SH-SY5Y (cell line): ENCODE results near the gene CHIT1.

Experiments
- GATA2 ChIP-seq: IDR thresholded peaks from 2 replicates; pipeline ENCODE4 v1.6.1; 2011; ENCODE audit warnings: mild to moderate bottlenecking, low read depth, low read length
- GATA3 ChIP-seq: IDR thresholded peaks from 2 replicates; pipeline ENCODE4 v1.6.1; 2011; ENCODE audit warnings: low read depth, mild to moderate bottlenecking, low read length, moderate library complexity

CHIT1 gene

DNA sequence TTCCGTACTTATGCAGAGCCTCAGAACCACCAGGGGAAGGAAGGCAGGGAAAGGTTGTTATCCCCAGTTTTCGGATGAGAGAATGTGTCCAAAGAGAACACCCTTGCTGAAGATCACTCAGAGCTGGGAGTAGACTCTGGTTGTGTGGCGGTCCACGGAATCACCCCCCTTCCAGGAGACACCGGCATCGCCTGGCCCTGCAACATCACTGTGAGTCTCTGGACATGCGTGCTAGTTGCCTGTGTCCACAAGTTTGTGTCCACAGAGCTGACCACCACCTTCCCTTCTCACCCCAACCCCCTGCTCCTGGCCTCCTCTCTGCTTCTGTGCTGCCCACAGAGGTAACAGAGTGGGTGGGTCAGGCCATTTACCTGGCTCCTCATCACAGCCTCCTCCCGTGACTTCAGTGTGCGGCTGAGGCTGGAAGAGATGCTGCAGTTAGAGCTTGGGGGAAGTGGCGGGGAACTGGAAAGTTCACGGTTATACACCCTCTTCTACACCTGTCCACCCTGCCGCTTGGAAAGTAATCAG lies 61.2 kb downstream of the CHIT1 start:
- no peak for TF ChIP-seq GATA2
- no peak for TF ChIP-seq GATA3

DNA sequence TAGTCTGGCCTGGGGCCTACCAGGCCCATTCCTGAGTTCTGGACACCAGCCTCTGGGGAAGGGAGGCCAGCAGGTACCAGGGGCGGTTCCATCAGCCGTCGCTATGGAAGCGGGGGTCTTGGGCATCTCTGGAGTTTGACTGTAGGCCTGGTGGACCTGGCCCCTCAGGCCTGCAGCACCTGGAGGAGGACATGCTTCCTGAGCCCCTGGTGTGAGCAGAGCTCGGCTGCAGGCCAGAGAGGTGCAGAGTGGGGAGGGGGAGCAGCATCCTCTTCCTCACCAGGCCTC lies 61.6 kb downstream of the CHIT1 start:
- no peak for TF ChIP-seq GATA2
- TF ChIP-seq GATA3, result no peak

DNA sequence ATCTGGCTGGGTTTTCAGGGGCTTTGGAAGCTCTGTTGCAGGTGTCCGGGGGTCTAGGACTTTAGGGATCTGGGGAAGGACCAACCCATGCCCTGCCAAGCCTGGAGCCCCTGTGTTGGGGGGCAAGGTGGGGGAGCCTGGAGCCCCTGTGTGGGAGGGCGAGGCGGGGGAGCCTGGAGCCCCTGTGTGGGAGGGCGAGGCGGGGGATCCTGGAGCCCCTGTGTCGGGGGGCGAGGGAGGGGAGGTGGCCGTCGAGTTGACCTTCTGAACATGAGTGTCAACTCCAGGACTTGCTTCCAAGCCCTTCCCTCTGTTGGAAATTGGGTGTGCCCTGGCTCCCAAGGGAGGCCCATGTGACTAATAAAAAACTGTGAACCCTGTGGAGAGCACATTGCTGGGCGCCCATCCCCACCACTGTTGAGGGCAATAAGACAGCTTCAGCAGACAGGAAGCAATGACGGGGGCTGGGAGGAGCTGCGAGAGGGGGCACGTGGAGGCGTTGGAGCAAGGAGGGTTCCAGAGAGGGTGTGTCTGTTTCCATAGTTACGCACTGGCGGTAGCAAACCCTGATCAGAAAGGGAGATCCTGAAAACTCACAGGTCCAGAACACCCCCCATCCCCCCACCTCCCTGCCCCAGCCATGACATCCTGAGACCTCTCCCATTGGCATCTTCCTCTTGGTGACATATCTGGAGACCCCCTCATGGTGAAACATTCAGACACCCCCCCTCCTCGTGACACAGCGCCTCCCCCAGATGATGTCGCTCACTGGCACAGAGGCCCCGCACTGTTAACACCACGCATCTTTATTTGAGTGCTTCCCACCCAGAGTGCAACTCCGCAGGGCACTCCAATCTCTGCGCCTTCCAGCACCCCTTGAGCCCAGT lies 62.2 kb downstream of the CHIT1 start:
- TF ChIP-seq GATA2 (no peak), GATA3 (no peak)

DNA sequence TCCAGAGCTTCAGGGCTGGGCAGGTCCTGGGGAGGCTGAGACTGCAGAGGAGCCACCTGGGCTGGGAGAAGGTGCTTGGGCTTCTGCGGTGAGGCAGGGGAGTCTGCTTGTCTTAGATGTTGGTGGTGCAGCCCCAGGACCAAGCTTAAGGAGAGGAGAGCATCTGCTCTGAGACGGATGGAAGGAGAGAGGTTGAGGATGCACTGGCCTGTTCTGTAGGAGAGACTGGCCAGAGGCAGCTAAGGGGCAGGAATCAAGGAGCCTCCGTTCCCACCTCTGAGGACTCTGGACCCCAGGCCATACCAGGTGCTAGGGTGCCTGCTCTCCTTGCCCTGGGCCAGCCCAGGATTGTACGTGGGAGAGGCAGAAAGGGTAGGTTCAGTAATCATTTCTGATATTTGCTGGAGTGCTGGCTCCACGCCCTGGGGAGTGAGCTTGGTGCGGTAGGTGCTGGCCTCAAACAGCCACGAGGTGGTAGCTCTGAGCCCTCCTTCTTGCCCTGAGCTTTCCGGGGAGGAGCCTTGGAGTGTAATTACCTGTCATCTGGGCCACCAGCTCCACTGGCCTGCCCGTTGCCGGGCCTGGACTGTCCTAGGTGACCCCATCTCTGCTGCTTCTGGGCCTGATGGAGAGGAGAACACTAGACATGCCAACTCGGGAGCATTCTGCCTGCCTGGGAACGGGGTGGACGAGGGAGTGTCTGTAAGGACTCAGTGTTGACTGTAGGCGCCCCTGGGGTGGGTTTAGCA lies 63.1 kb downstream of the CHIT1 start:
- no peak for TF ChIP-seq GATA3
- TF ChIP-seq GATA2, result no peak
